ENCODE data around the gene GPR162.
A peak's percentile ranks its signal among the peaks of the same experiment; 100 is the strongest.

Gene GPR162

GRCh38 chr12:6849976-6850560 lies 28.4 kb downstream of the GPR162 start:
- H3K4me2 ChIP-seq (ENCODE audit: low read length, poor library complexity, severe bottlenecking): no peak overlapping the region
- WGBS: 90% methylated on average over 10 of the region's 10 CpGs

GRCh38 chr12:6850796-6851152 lies 29.2 kb downstream of the GPR162 start:
- Histone ChIP-seq H2BK5ac (ENCODE audit: low read depth, low read length, poor library complexity, severe bottlenecking) (peak overlapping the region; percentile 14), H3K4me3 (ENCODE audit: insufficient read depth in 1 of 2, low read depth in 1 of 2, low read length in 2 of 2) (peak overlapping the region; percentile 42 to 98), H4K91ac (ENCODE audit: low read length) (peak overlapping the region; percentile 21), H3K4me1 (ENCODE audit: control insufficient read depth, insufficient read depth, low read depth, low read length) (peaks cover 16% of the 10 kb centered on the region), H3K27me3 (ENCODE audit: control insufficient read depth in 1 of 2, insufficient read depth in 1 of 2, low read length in 2 of 2) (no peaks in the 10 kb centered on the region), H3K36me3 (ENCODE audit: control insufficient read depth in 1 of 2, insufficient read depth in 2 of 2, low read depth in 1 of 2, low read length in 2 of 2) (peaks cover 46 to 50% of the 10 kb centered on the region in 2 experiments), H3K79me1 (replicated peaks; ENCODE audit: low read length, poor library complexity, severe bottlenecking) (peaks cover 27% of the 10 kb centered on the region), H2AFZ (ENCODE audit: low read depth, low read length) (no peak overlapping the region), H3K14ac (ENCODE audit: low read length in 2 of 2) (no peak overlapping the region), H3K18ac (ENCODE audit: low read depth in 1 of 2, low read length in 2 of 2) (peak overlapping the region in 1 of 2 experiments; percentile 24), H2AK5ac (ENCODE audit: low read length, severe bottlenecking) (no peak overlapping the region), H4K8ac (ENCODE audit: low read length) (no peak overlapping the region), H3K27ac (ENCODE audit: low read length, poor library complexity, severe bottlenecking) (no peak overlapping the region), H3K9me3 (ENCODE audit: control insufficient read depth, low read length) (no peaks in the 10 kb centered on the region), H3K4ac (ENCODE audit: low read depth in 1 of 2, low read length in 2 of 2) (no peak overlapping the region), H3K9ac (ENCODE audit: low read length) (peak overlapping the region; percentile 94), H2BK15ac (ENCODE audit: low read depth, poor library complexity, severe bottlenecking) (no peak overlapping the region), H3K4me2 (ENCODE audit: low read length, poor library complexity, severe bottlenecking) (peak overlapping the region; percentile 77), H2BK12ac (ENCODE audit: low read length in 2 of 2) (no peak overlapping the region), H3K23ac (ENCODE audit: low read length in 2 of 2) (no peak overlapping the region), H2BK120ac (ENCODE audit: low read depth, low read length) (no peak overlapping the region)
- DNase-seq: no peak
- WGBS: 21% methylated on average over 13 of the region's 16 CpGs

More at GRCh38 chr12:6849976-6850560, 28.4 kb downstream of the GPR162 start:
- Histone ChIP-seq H3K4ac (ENCODE audit: low read depth in 1 of 2, low read length in 2 of 2) (no peak overlapping the region), H3K79me1 (replicated peaks; ENCODE audit: low read length, poor library complexity, severe bottlenecking) (peaks cover 24% of the 10 kb centered on the region), H3K9me3 (ENCODE audit: control insufficient read depth, low read length) (no peaks in the 10 kb centered on the region), H3K36me3 (ENCODE audit: control insufficient read depth in 1 of 2, insufficient read depth in 2 of 2, low read depth in 1 of 2, low read length in 2 of 2) (peaks cover 47 to 51% of the 10 kb centered on the region in 2 experiments), H3K18ac (ENCODE audit: low read depth in 1 of 2, low read length in 2 of 2) (no peak overlapping the region), H3K27ac (ENCODE audit: low read length, poor library complexity, severe bottlenecking) (no peak overlapping the region), H4K8ac (ENCODE audit: low read length) (no peak overlapping the region), H3K14ac (ENCODE audit: low read length in 2 of 2) (no peak overlapping the region), H3K4me1 (ENCODE audit: control insufficient read depth, insufficient read depth, low read depth, low read length) (peaks cover 16% of the 10 kb centered on the region), H2AK5ac (ENCODE audit: low read length, severe bottlenecking) (no peak overlapping the region), H2AFZ (ENCODE audit: low read depth, low read length) (no peak overlapping the region), H3K27me3 (ENCODE audit: control insufficient read depth in 1 of 2, insufficient read depth in 1 of 2, low read length in 2 of 2) (no peaks in the 10 kb centered on the region), H2BK5ac (ENCODE audit: low read depth, low read length, poor library complexity, severe bottlenecking) (no peak overlapping the region), H3K9ac (ENCODE audit: low read length) (peak overlapping the region; percentile 94), H3K23ac (ENCODE audit: low read length in 2 of 2) (no peak overlapping the region), H4K91ac (ENCODE audit: low read length) (no peak overlapping the region), H2BK15ac (ENCODE audit: low read depth, poor library complexity, severe bottlenecking) (peak overlapping the region; percentile 12), H3K4me3 (ENCODE audit: insufficient read depth in 1 of 2, low read depth in 1 of 2, low read length in 2 of 2) (peak overlapping the region in 1 of 2 experiments; percentile 98), H2BK12ac (ENCODE audit: low read length in 2 of 2) (no peak overlapping the region), H2BK120ac (ENCODE audit: low read depth, low read length) (no peak overlapping the region)
- DNase-seq: no peak

GRCh38 chr12:6851153-6851920 lies 29.7 kb downstream of the GPR162 start, which contains the start of gene CDCA3:
Gene CDCA3 (minus strand): TSS chr12:6851286. CDS start chr12:6850952, 334 bp downstream.
- peak within 1 kb of the TSS; percentile 29 to 61 for H3K4ac ChIP-seq (ENCODE audit: low read depth in 1 of 2, low read length in 2 of 2)
- H3K9me3 ChIP-seq (ENCODE audit: control insufficient read depth, low read length): no peaks in the 10 kb centered on the region
- peak within 1 kb of the TSS; percentile 92 for H4K8ac ChIP-seq (ENCODE audit: low read length)
- under 1% methylated on average over 30 of the region's 37 CpGs for WGBS
- peak within 1 kb of the TSS; percentile 94 for H3K27ac ChIP-seq (ENCODE audit: low read length, poor library complexity, severe bottlenecking)
- H3K14ac ChIP-seq (ENCODE audit: low read length in 2 of 2): peak within 1 kb of the TSS in 1 of 2 experiments; percentile 57
- peak within 1 kb of the TSS; percentile 85 for H2BK15ac ChIP-seq (ENCODE audit: low read depth, poor library complexity, severe bottlenecking)
- H3K27me3 ChIP-seq (ENCODE audit: control insufficient read depth in 1 of 2, insufficient read depth in 1 of 2, low read length in 2 of 2): no peaks in the 10 kb centered on the region
- H3K79me1 ChIP-seq (replicated peaks; ENCODE audit: low read length, poor library complexity, severe bottlenecking): peaks cover 30% of the 10 kb centered on the region
- DNase-seq: peak; percentile 99
- H3K36me3 ChIP-seq (ENCODE audit: control insufficient read depth in 1 of 2, insufficient read depth in 2 of 2, low read depth in 1 of 2, low read length in 2 of 2): peaks cover 46 to 50% of the 10 kb centered on the region in 2 experiments
- peak within 1 kb of the TSS in 1 of 2 experiments; percentile 29 for H2BK12ac ChIP-seq (ENCODE audit: low read length in 2 of 2)
- H3K4me2 ChIP-seq (ENCODE audit: low read length, poor library complexity, severe bottlenecking): peak within 1 kb of the TSS; percentile 77
- H3K23ac ChIP-seq (ENCODE audit: low read length in 2 of 2): no peak within 1 kb of the TSS
- H2AFZ ChIP-seq (ENCODE audit: low read depth, low read length): no peak within 1 kb of the TSS
- H2BK5ac ChIP-seq (ENCODE audit: low read depth, low read length, poor library complexity, severe bottlenecking): peak within 1 kb of the TSS; percentile 14
- peak within 1 kb of the TSS; percentile 94 for H3K9ac ChIP-seq (ENCODE audit: low read length)
- no peak within 1 kb of the TSS for H2AK5ac ChIP-seq (ENCODE audit: low read length, severe bottlenecking)
- peak within 1 kb of the TSS; percentile 79 for H4K91ac ChIP-seq (ENCODE audit: low read length)
- H3K18ac ChIP-seq (ENCODE audit: low read depth in 1 of 2, low read length in 2 of 2): peak within 1 kb of the TSS; percentile 94 to 96
- no peak within 1 kb of the TSS for H2BK120ac ChIP-seq (ENCODE audit: low read depth, low read length)
- peaks cover 16% of the 10 kb centered on the region for H3K4me1 ChIP-seq (ENCODE audit: control insufficient read depth, insufficient read depth, low read depth, low read length)
- H3K4me3 ChIP-seq (ENCODE audit: insufficient read depth in 1 of 2, low read depth in 1 of 2, low read length in 2 of 2): peak within 1 kb of the TSS; percentile 82 to 98
